HepG2 (cell line): ENCODE measurements around the gene CCDC38. TPM values are rescaled to one million over a fixed set of nuclear protein-coding genes. Genes with fewer than 3 reads are reported as not detected.
A peak's percentile ranks its signal among the peaks of the same experiment; 100 is the strongest.

Source experiments
- ATAC-seq: fragments of 200-7000 bp; cut with Tn5 transposase; 3 replicates; pipeline ENCODE4 v1.9.1; 2020; ENCODE audit warnings: mild to moderate bottlenecking, moderate library complexity
- BruUV-seq: library from RNA; stranded (reverse); fragments of 400-500 nt; replicated peaks from 2 replicates; lab custom pipeline; 2021; lab: Mats Ljungman, UMichigan
- CTCF ChIA-PET: fragments of 300-600 bp; formaldehyde crosslinking; extraction: SDS; loops from one replicate; lab custom pipeline; 2021; ENCODE audit warnings: low total read pairs, inconsistent platforms, low intra/inter-chr PET ratio; lab: Yijun Ruan, JAX
- POLR2A ChIA-PET: fragments of 350-600 bp; sonication (Branson Sonifier 250); formaldehyde crosslinking; loops from one replicate; lab custom pipeline; 2020; ENCODE audit warnings: antibody characterized with exemption, inconsistent platforms; lab: Yijun Ruan, JAX
- DNase-seq: peaks from one replicate; pipeline ENCODE4 v3.0.0-alpha.2; 2015; ENCODE audit warnings: low spot score
- FAIRE-seq: peaks from 3 replicates; lab custom pipeline; 2011; peaks lifted over from hg19 to GRCh38; lab: Jason Lieb, UNC
- H2AFZ ChIP-seq: one replicate; pipeline ENCODE4 v1.6.1; 2011; ENCODE audit warnings: low read length, inconsistent platforms
- H3K27ac ChIP-seq: fragments of 300-600 bp; 3 replicates; pipeline ENCODE4 v1.8.0; 2011; ENCODE audit warnings: mixed run types, mild to moderate bottlenecking, mixed read lengths, low read length, inconsistent platforms; ENCODE audit not compliant: insufficient read depth; ENCODE audit errors: extremely low read length
- H3K27me3 ChIP-seq, 2 experiments: fragments of 200-600 bp in 1 of 2; 2 replicates in 1 of 2; 3 replicates in 1 of 2; pipeline versions ENCODE4 v1.6.0 to v1.8.0; 2011; ENCODE audit warnings: low read length in 2 of 2, mild to moderate bottlenecking in 2 of 2, moderate library complexity in 2 of 2, inconsistent platforms in 1 of 2; ENCODE audit not compliant: insufficient read depth in 2 of 2, control insufficient read depth in 1 of 2
- H3K36me3 ChIP-seq, 2 experiments: fragments of 200-600 bp in 1 of 2; replicated peaks in 1 of 2; 2 replicates in 1 of 2; 3 replicates in 1 of 2; pipeline versions ENCODE4 v1.5.1 to v1.8.0; 2011; ENCODE audit warnings: low read length in 2 of 2, inconsistent platforms in 1 of 2; ENCODE audit not compliant: insufficient read depth in 2 of 2, control insufficient read depth in 1 of 2
- H3K4me1 ChIP-seq: 2 replicates; pipeline ENCODE4 v1.5.1; 2012; ENCODE audit warnings: low read length, inconsistent platforms; ENCODE audit not compliant: insufficient read depth
- H3K4me2 ChIP-seq: 2 replicates; pipeline ENCODE4 v1.6.0; 2011; ENCODE audit warnings: low read depth, low read length, inconsistent platforms
- H3K4me3 ChIP-seq, 3 experiments: fragments of 200-600 bp in 1 of 3; sonication (generic), shearing (Covaris generic) in 1 of 3; replicated peaks in 1 of 3; 2 replicates each; pipeline ENCODE4 v1.5.1; 2011 to 2016; ENCODE audit warnings: low read length in 3 of 3, inconsistent platforms in 2 of 3, low read depth in 2 of 3, mild to moderate bottlenecking in 2 of 3, control low read depth in 1 of 3, mixed read lengths in 1 of 3; ENCODE audit not compliant: insufficient read depth in 1 of 3
- H3K79me2 ChIP-seq: one replicate; pipeline ENCODE4 v1.6.1; 2011; ENCODE audit warnings: low read length, inconsistent platforms; ENCODE audit not compliant: insufficient read depth
- H3K9ac ChIP-seq: 2 replicates; pipeline ENCODE4 v1.6.0; 2011; ENCODE audit warnings: mild to moderate bottlenecking, low read depth, low read length, inconsistent platforms; ENCODE audit not compliant: insufficient read depth
- H3K9me3 ChIP-seq: 2 replicates; pipeline ENCODE4 v1.5.1; 2012; ENCODE audit warnings: mild to moderate bottlenecking, low read length
- H4K20me1 ChIP-seq: 2 replicates; pipeline ENCODE4 v1.6.0; 2011; ENCODE audit warnings: inconsistent platforms, mild to moderate bottlenecking, low read length, moderate library complexity; ENCODE audit not compliant: insufficient read depth
- GATA4 ChIP-seq: sonication (generic); IDR thresholded peaks from 2 replicates; pipeline ENCODE4 v1.6.1; 2016; ENCODE audit warnings: antibody characterized with exemption, low read depth, borderline replicate concordance
- HMGXB3 ChIP-seq: sonication (generic); formaldehyde crosslinking; IDR thresholded peaks from 2 replicates; pipeline ENCODE4 v1.4.0; 2020; ENCODE audit warnings: missing genetic modification reagents, borderline replicate concordance
- JARID2 ChIP-seq: sonication (generic); formaldehyde crosslinking; IDR thresholded peaks from 2 replicates; pipeline ENCODE4 v1.8.1; 2023; ENCODE audit warnings: missing genetic modification reagents, inconsistent platforms; ENCODE audit not compliant: insufficient replicate concordance
- NAIF1 ChIP-seq: sonication (generic); formaldehyde crosslinking; IDR thresholded peaks from 2 replicates; pipeline ENCODE4 v1.5.0; 2020; ENCODE audit warnings: mild to moderate bottlenecking, missing genetic modification reagents, borderline replicate concordance
- RAD21 ChIP-seq: fragments of 450-650 bp; formaldehyde crosslinking; IDR thresholded peaks from 2 replicates; pipeline ENCODE4 v1.5.0; 2020; ENCODE audit warnings: mild to moderate bottlenecking
- SIX1 ChIP-seq: sonication (generic); formaldehyde crosslinking; IDR thresholded peaks from 2 replicates; pipeline ENCODE4 v1.4.0; 2020; ENCODE audit warnings: missing genetic modification reagents, borderline replicate concordance
- SMC3 ChIP-seq: IDR thresholded peaks from 2 replicates; pipeline ENCODE4 v1.6.1; 2011; ENCODE audit warnings: low read length, improper control_type of control experiment
- SNAPC4 ChIP-seq: sonication (generic); formaldehyde crosslinking; IDR thresholded peaks from 2 replicates; pipeline ENCODE4 v1.4.0; 2020; ENCODE audit warnings: mild to moderate bottlenecking, missing genetic modification reagents
- STAG1 ChIP-seq: sonication (generic); formaldehyde crosslinking; IDR thresholded peaks from 2 replicates; pipeline ENCODE4 v1.4.0; 2020; ENCODE audit warnings: missing genetic modification reagents
- TIGD3 ChIP-seq: sonication (generic); formaldehyde crosslinking; IDR thresholded peaks from 2 replicates; pipeline ENCODE4 v1.5.1; 2020; ENCODE audit warnings: mild to moderate bottlenecking, missing genetic modification reagents, borderline replicate concordance
- WGBS: methylation state at CpG from one replicate; pipeline ENCODE4 v1.1.6; 2017; ENCODE audit warnings: low lambda C conversion rate; 5-methylcytosine and 5-hydroxymethylcytosine counted together
- in situ Hi-C: cut with HindIII; loops from 2 replicates; pipeline ENCODE4 v1.10.0; 2017; ENCODE audit warnings: low pct_unique_long_range_greater_than_20kb; ENCODE audit not compliant: extremely low pct_ligation_motif_present
- intact Hi-C: fragments of 100-400 bp; cut with micrococcal nuclease; formaldehyde crosslinking; loops from one replicate; pipeline ENCODE4 v1.10.0; 2022; ENCODE audit not compliant: unreplicated experiment
- polyA plus RNA-seq, 8 experiments: library from polyadenylated mRNA; depleted of rRNA in 3 of 8; stranded (reverse) in 7 of 8; unstranded in 1 of 8; fragments of >200 nt; fragmentation: Illumina TruSeq in 4 of 8; extraction: Trizol in 4 of 8; gene quantifications; 2 replicates each; pipeline versions ENCODE4 v1.2.1 to v1.2.3, GENCODE V29; 2011 to 2016; ENCODE audit warnings: low read depth in 4 of 8, missing spikeins in 1 of 8, mixed read lengths in 1 of 8; ENCODE audit not compliant: insufficient read depth in 1 of 8
- total RNA-seq, 5 experiments: library from RNA; depleted of rRNA; stranded (reverse); fragments of >200 nt; fragmentation: Illumina TruSeq; extraction: Trizol; gene quantifications; 2 replicates each; pipeline ENCODE4 v1.2.3, GENCODE V29; 2016; ENCODE audit warnings: low read depth in 1 of 5
- TF ChIP-seq, protein P1 (sequence below): sonication (generic); formaldehyde crosslinking; IDR thresholded peaks from 2 replicates; pipeline ENCODE4 v1.5.0; 2020; ENCODE audit warnings: mild to moderate bottlenecking, missing genetic modification reagents, moderate library complexity

Gene CCDC38
- total and polyA plus RNA-seq, 2 of the 13 experiments (the other 11 are each of a cell fraction or from before 2014, with no cell fraction given) = 0.24 to 0.32 TPM

- Histone ChIP-seq H2AFZ (no peak overlapping the region), H3K4me1 (peaks cover 45% of the 10 kb centered on the region), H3K4me2 (no peak overlapping the region), H3K27ac (no peak overlapping the region), H3K9ac (no peak overlapping the region), H3K4me3 (no peak overlapping the region), H3K79me2 (no peaks in the 10 kb centered on the region), H4K20me1 (no peaks in the 10 kb centered on the region), H3K36me3 (peaks cover 0 to 1% of the 10 kb centered on the region in 2 experiments; a peak in 2 of 5 replicates), H3K27me3 (no peaks in the 10 kb centered on the region), H3K9me3 (no peaks in the 10 kb centered on the region)
- WGBS = 90% methylated on average over 1 of the region's 1 CpG
- BruUV-seq = no TSS peak
- ChIA-PET CTCF (interaction anchor here (1.3 kb wide), 1 partner anchor 40 kb away, joined by 7 read pairs; no protein-coding TSS in a partner anchor), POLR2A (interaction anchor here (1.6 to 2.4 kb wide), 4 partner anchors 16 to 41 kb away, joined by 4 to 13 read pairs (median 9); partner anchors contain the start of genes AMDHD1, CCDC38 and HAL)
- DNase-seq = peak; percentile 59
- FAIRE-seq = no peak
- in situ Hi-C loops = no loop called here
- peak; percentile 89 for ATAC-seq
- intact Hi-C loops = loop anchor here (1.0 to 10.0 kb wide), 3 partner anchors 38 to 134 kb away; partner anchors contain the start of gene HAL
- TF ChIP-seq JARID2 (CRISPR knock-in tag) (no peak), STAG1 (CRISPR knock-in tag) (peak; percentile 84), SNAPC4 (CRISPR knock-in tag) (no peak), TIGD3 (CRISPR knock-in tag) (no peak), HMGXB3 (CRISPR knock-in tag) (no peak), GATA4 (no peak), RAD21 (CRISPR knock-in tag) (peak; percentile 75; the same call in 1 of the 2 replicates), SIX1 (CRISPR knock-in tag) (peak; percentile 79; the same call in 1 of the 2 replicates), NAIF1 (CRISPR knock-in tag) (no peak), SMC3 (peak; percentile 66; the same call in 1 of the 2 replicates)
- TF ChIP-seq, protein P1, sequence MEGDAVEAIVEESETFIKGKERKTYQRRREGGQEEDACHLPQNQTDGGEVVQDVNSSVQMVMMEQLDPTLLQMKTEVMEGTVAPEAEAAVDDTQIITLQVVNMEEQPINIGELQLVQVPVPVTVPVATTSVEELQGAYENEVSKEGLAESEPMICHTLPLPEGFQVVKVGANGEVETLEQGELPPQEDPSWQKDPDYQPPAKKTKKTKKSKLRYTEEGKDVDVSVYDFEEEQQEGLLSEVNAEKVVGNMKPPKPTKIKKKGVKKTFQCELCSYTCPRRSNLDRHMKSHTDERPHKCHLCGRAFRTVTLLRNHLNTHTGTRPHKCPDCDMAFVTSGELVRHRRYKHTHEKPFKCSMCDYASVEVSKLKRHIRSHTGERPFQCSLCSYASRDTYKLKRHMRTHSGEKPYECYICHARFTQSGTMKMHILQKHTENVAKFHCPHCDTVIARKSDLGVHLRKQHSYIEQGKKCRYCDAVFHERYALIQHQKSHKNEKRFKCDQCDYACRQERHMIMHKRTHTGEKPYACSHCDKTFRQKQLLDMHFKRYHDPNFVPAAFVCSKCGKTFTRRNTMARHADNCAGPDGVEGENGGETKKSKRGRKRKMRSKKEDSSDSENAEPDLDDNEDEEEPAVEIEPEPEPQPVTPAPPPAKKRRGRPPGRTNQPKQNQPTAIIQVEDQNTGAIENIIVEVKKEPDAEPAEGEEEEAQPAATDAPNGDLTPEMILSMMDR (CRISPR knock-in tag) = peak; percentile 54
Measured at GRCh38 chr12:95959107-95959506, 16.7 kb upstream of the CCDC38 start.
